GM12891 (cell line): ENCODE measurements around the gene CTNND2.

Source experiments
- POLR2A ChIP-seq: IDR thresholded peaks from 2 replicates; pipeline ENCODE4 v1.6.1; 2011; ENCODE audit warnings: low read depth, low read length, control low read depth
- POLR2AphosphoS5 ChIP-seq: IDR thresholded peaks from 2 replicates; pipeline ENCODE4 v1.6.1; 2011; ENCODE audit warnings: low read depth, low read length, control low read depth
- SPI1 ChIP-seq: IDR thresholded peaks from 2 replicates; pipeline ENCODE4 v1.6.1; 2011; ENCODE audit warnings: low read depth, low read length, control low read depth

GRCh38 chr5:11573140-11573992 lies 330.9 kb downstream of the CTNND2 start:
- TF ChIP-seq POLR2A (no peak), SPI1 (no peak), POLR2AphosphoS5 (no peak)
